GM12878 (cell line): Measurements from ENCODE around the gene GLT8D2. TPM values are rescaled to one million over a fixed set of nuclear protein-coding genes. Genes with fewer than 3 reads are reported as not detected.

Source experiments
- ATAC-seq: fragments of 200-7000 bp; cut with Tn5 transposase; 3 replicates; pipeline ENCODE4 v1.9.1; 2020; ENCODE audit warnings: mild to moderate bottlenecking, moderate library complexity
- BruUV-seq: library from RNA; stranded (reverse); fragments of 400-500 nt; replicated peaks from 2 replicates; lab custom pipeline; 2021; lab: Mats Ljungman, UMichigan
- CTCF ChIA-PET: fragments of 300-600 bp; sonication (Branson Sonifier 250); formaldehyde crosslinking; extraction: SDS; loops from one replicate; lab custom pipeline; 2021; ENCODE audit warnings: inconsistent platforms; lab: Yijun Ruan, JAX
- POLR2A ChIA-PET: fragments of 350-600 bp; formaldehyde crosslinking; extraction: SDS; loops from one replicate; lab custom pipeline; 2021; ENCODE audit warnings: inconsistent platforms; lab: Charles Lee
- RAD21 ChIA-PET: fragments of 300-600 bp; sonication (Branson Sonifier 250); formaldehyde crosslinking; loops from one replicate; lab custom pipeline; 2023; ENCODE audit warnings: antibody characterized with exemption; ENCODE audit not compliant: unreplicated experiment; lab: Charles Lee
- SMC1A ChIA-PET: fragments of 300-600 bp; sonication (Branson Sonifier 250); formaldehyde crosslinking; loops from one replicate; lab custom pipeline; 2023; ENCODE audit not compliant: unreplicated experiment, uncharacterized antibody; lab: Charles Lee
- DNase-seq: peaks from one replicate; pipeline ENCODE4 v3.0.0-alpha.2; 2011; ENCODE audit warnings: low read depth, low spot score
- FAIRE-seq: peaks from 3 replicates; lab custom pipeline; 2011; peaks lifted over from hg19 to GRCh38; lab: Jason Lieb, UNC
- H2AFZ ChIP-seq: 2 replicates; pipeline ENCODE4 v1.6.0; 2011; ENCODE audit warnings: low read depth, low read length, control low read depth; ENCODE audit not compliant: control insufficient read depth
- H3K27ac ChIP-seq: 2 replicates; pipeline ENCODE4 v1.5.1; 2011; ENCODE audit warnings: control low read depth; ENCODE audit not compliant: control insufficient read depth, insufficient read depth
- H3K27me3 ChIP-seq, 2 experiments: replicated peaks in 1 of 2; 2 replicates each; pipeline versions ENCODE4 v1.6.0 to v1.6.1; 2011; ENCODE audit warnings: low read length in 1 of 2; ENCODE audit not compliant: control insufficient read depth in 2 of 2, insufficient read depth in 2 of 2
- H3K36me3 ChIP-seq, 2 experiments: 2 replicates each; pipeline ENCODE4 v1.5.1; 2011; ENCODE audit warnings: low read length in 1 of 2; ENCODE audit not compliant: control insufficient read depth in 2 of 2, insufficient read depth in 2 of 2
- H3K4me1 ChIP-seq: 2 replicates; pipeline ENCODE4 v1.6.1; 2011; ENCODE audit warnings: mild to moderate bottlenecking, low read length, moderate library complexity, mixed read lengths; ENCODE audit not compliant: control insufficient read depth, insufficient read depth
- H3K4me2 ChIP-seq: 2 replicates; pipeline ENCODE4 v1.6.0; 2011; ENCODE audit warnings: control low read depth; ENCODE audit not compliant: control insufficient read depth, insufficient read depth
- H3K4me3 ChIP-seq: fragments of 200-600 bp; sonication (generic); 2 replicates; pipeline ENCODE4 v1.5.1; 2016
- H3K79me2 ChIP-seq: 2 replicates; pipeline ENCODE4 v1.6.0; 2011; ENCODE audit warnings: low read length; ENCODE audit not compliant: control insufficient read depth, insufficient read depth
- H3K9ac ChIP-seq: 2 replicates; pipeline ENCODE4 v1.8.0; 2011; ENCODE audit warnings: low read length, control low read depth, mixed read lengths; ENCODE audit not compliant: control insufficient read depth, insufficient read depth
- H3K9me3 ChIP-seq: replicated peaks from 3 replicates; pipeline ENCODE4 v1.5.1; 2011; ENCODE audit warnings: mild to moderate bottlenecking, low read length; ENCODE audit not compliant: control insufficient read depth, insufficient read depth
- H4K20me1 ChIP-seq: 2 replicates; pipeline ENCODE4 v1.6.0; 2011; ENCODE audit not compliant: control insufficient read depth, insufficient read depth
- BRCA1 ChIP-seq: IDR thresholded peaks from 2 replicates; pipeline ENCODE4 v1.6.1; 2011; ENCODE audit warnings: low read depth, low read length, improper control_type of control experiment
- CHD4 ChIP-seq: fragments of 200-600 bp; sonication (generic); IDR thresholded peaks from 2 replicates; pipeline ENCODE4 v1.6.1; 2016; ENCODE audit warnings: mild to moderate bottlenecking
- EED ChIP-seq: sonication (generic); IDR thresholded peaks from 2 replicates; pipeline ENCODE4 v1.6.1; 2016; ENCODE audit warnings: antibody characterized with exemption, low read depth
- EP300 ChIP-seq, 2 experiments: fragments of 150-350 bp in 1 of 2; IDR thresholded peaks; 2 replicates each; pipeline ENCODE4 v1.6.1; 2011 to 2012; ENCODE audit warnings: low read depth in 2 of 2, low read length in 2 of 2, borderline replicate concordance in 1 of 2, improper control_type of control experiment in 1 of 2, inconsistent platforms in 1 of 2; ENCODE audit not compliant: control insufficient read depth in 1 of 2
- EZH2 ChIP-seq: IDR thresholded peaks from 2 replicates; pipeline ENCODE4 v1.6.1; 2012; ENCODE audit warnings: low read depth, mild to moderate bottlenecking, control low read depth, inconsistent platforms, low read length, borderline replicate concordance; ENCODE audit not compliant: control insufficient read depth
- HCFC1 ChIP-seq: fragments of 150-350 bp; IDR thresholded peaks from 2 replicates; pipeline ENCODE4 v1.6.1; 2014; ENCODE audit warnings: low read length
- HDAC6 ChIP-seq: fragments of 200-600 bp; sonication (generic); IDR thresholded peaks from one replicate; pipeline ENCODE4 v1.8.0; 2017; ENCODE audit warnings: antibody characterized with exemption; ENCODE audit not compliant: unreplicated experiment
- IRF3 ChIP-seq: fragments of 450-650 bp; IDR thresholded peaks from 2 replicates; pipeline ENCODE4 v1.6.1; 2014; ENCODE audit warnings: mild to moderate bottlenecking
- MEF2A ChIP-seq: IDR thresholded peaks from 2 replicates; pipeline ENCODE4 v1.6.1; 2011; ENCODE audit warnings: low read depth, mild to moderate bottlenecking, low read length, moderate library complexity; ENCODE audit not compliant: insufficient read depth
- RAD51 ChIP-seq: fragments of 450-650 bp; IDR thresholded peaks from 2 replicates; pipeline ENCODE4 v1.6.1; 2016; ENCODE audit warnings: moderate library complexity, mild to moderate bottlenecking, inconsistent platforms
- SREBF2 ChIP-seq: IDR thresholded peaks from 2 replicates; pipeline ENCODE4 v1.6.1; 2012; ENCODE audit warnings: mild to moderate bottlenecking, low read length
- STAT3 ChIP-seq: IDR thresholded peaks from 2 replicates; pipeline ENCODE4 v1.6.1; 2011; ENCODE audit warnings: low read depth, low read length, improper control_type of control experiment
- TAF1 ChIP-seq: IDR thresholded peaks from 2 replicates; pipeline ENCODE4 v1.6.1; 2011; ENCODE audit warnings: mild to moderate bottlenecking, low read depth, low read length, borderline replicate concordance
- TCF7 ChIP-seq: IDR thresholded peaks from 2 replicates; pipeline ENCODE4 v1.6.1; 2014; ENCODE audit warnings: antibody characterized with exemption, borderline replicate concordance
- USF2 ChIP-seq: IDR thresholded peaks from 2 replicates; pipeline ENCODE4 v1.6.1; 2011; ENCODE audit warnings: low read depth, low read length, improper control_type of control experiment, borderline replicate concordance
- WGBS: methylation state at CpG from one replicate; pipeline ENCODE4 v1.1.6; 2016; ENCODE audit warnings: low lambda C conversion rate; ENCODE audit not compliant: insufficient replicate concordance, insufficient coverage; ENCODE audit errors: missing lambda C conversion rate; 5-methylcytosine and 5-hydroxymethylcytosine counted together
- in situ Hi-C: fragments of 300-500 bp; cut with MboI; formaldehyde crosslinking; loops from 9 replicates; pipeline ENCODE4 v1.14.3; 2018; ENCODE audit warnings: mixed read lengths
- intact Hi-C: fragments of 100-400 bp; cut with micrococcal nuclease; formaldehyde crosslinking; loops from one replicate; pipeline ENCODE4 v1.14.2; 2022; ENCODE audit not compliant: unreplicated experiment
- polyA plus RNA-seq, 11 experiments: library from polyadenylated mRNA; depleted of rRNA in 4 of 11; unstranded in 6 of 11; stranded (reverse) in 5 of 11; fragments of >200 nt; fragmentation: Nextera tagmentation in 4 of 11; fragmentation: Illumina TruSeq in 1 of 11; extraction: Ambion mirVana in 4 of 11; extraction: Trizol in 1 of 11; gene quantifications; 1 replicate in 1 of 11; 2 replicates in 10 of 11; pipeline versions ENCODE4 v1.2.1 to v1.2.3, GENCODE V29; 2011 to 2016; ENCODE audit warnings: inconsistent platforms in 2 of 11, missing spikeins in 2 of 11, low read depth in 1 of 11
- total RNA-seq, 4 experiments: library from RNA; depleted of rRNA in 3 of 4; stranded (reverse); fragments of >200 nt in 3 of 4; fragmentation: Illumina TruSeq in 1 of 4; extraction: Trizol in 1 of 4; gene quantifications; 2 replicates each; pipeline versions ENCODE4 v1.2.1 to v1.2.3, GENCODE V29; 2013 to 2021

Gene GLT8D2
- total and polyA plus RNA-seq, 10 of the 15 experiments (the other 5 are each of a cell fraction or from before 2014, with no cell fraction given): 0.06 to 0.80 (median 0.37) TPM; not detected in 1

- ChIA-PET SMC1A (no interaction called here), CTCF (no interaction called here), POLR2A (no interaction called here), RAD21 (no interaction called here)
- FAIRE-seq (no peak), ATAC-seq (no peak), DNase-seq (no peak)
- Histone ChIP-seq H3K9me3 (no peaks in the 10 kb centered on the region), H3K36me3 (no peaks in the 10 kb centered on the region), H4K20me1 (no peaks in the 10 kb centered on the region), H3K4me3 (no peak overlapping the region), H3K4me1 (no peaks in the 10 kb centered on the region), H3K27ac (no peak overlapping the region), H2AFZ (no peak overlapping the region), H3K79me2 (no peaks in the 10 kb centered on the region), H3K4me2 (no peak overlapping the region), H3K9ac (no peak overlapping the region), H3K27me3 (peaks cover 0 to 4% of the 10 kb centered on the region in 2 experiments; a peak in 3 of 4 replicates)
- in situ Hi-C loops (no loop called here), intact Hi-C loops (no loop called here)
- BruUV-seq: no TSS peak
- TF ChIP-seq EZH2 (no peak), TAF1 (no peak), CHD4 (no peak), HCFC1 (no peak), BRCA1 (no peak)
- WGBS: 58% methylated on average over 9 of the region's 9 CpGs
Observed at GRCh38 chr12:104049278-104049902, 597 bp downstream of the GLT8D2 start.

GRCh38 chr12:104048811-104049210, 1.2 kb downstream of the GLT8D2 start:
- no peaks in the 10 kb centered on the region for H3K9me3 ChIP-seq
- H3K27me3 ChIP-seq: peaks cover 0 to 4% of the 10 kb centered on the region in 2 experiments; a peak in 3 of 4 replicates
- H3K27ac ChIP-seq: no peak overlapping the region
- H3K9ac ChIP-seq: no peak overlapping the region
- BruUV-seq: no TSS peak
- H4K20me1 ChIP-seq: no peaks in the 10 kb centered on the region
- no peak for ATAC-seq
- ChIA-PET RAD21 (no interaction called here), POLR2A (no interaction called here), CTCF (no interaction called here), SMC1A (no interaction called here)
- no peak for FAIRE-seq
- in situ Hi-C loops (no loop called here), intact Hi-C loops (no loop called here)
- WGBS: 80% methylated on average over 3 of the region's 3 CpGs
- H3K4me1 ChIP-seq: no peaks in the 10 kb centered on the region
- no peaks in the 10 kb centered on the region for H3K79me2 ChIP-seq
- no peak for DNase-seq
- no peak overlapping the region for H2AFZ ChIP-seq
- no peaks in the 10 kb centered on the region for H3K36me3 ChIP-seq
- no peak overlapping the region for H3K4me3 ChIP-seq
- no peak overlapping the region for H3K4me2 ChIP-seq
- TF ChIP-seq MEF2A (no peak), HDAC6 (no peak), EP300 (IDR thresholded peaks at IDR 0.05; ENCODE audit: borderline replicate concordance in 1 of 2, control insufficient read depth in 1 of 2, low read depth in 2 of 2, low read length in 2 of 2) (no peak), RAD51 (no peak), IRF3 (no peak), STAT3 (no peak), TCF7 (no peak), EED (no peak), CHD4 (no peak), SREBF2 (no peak), USF2 (no peak)
